UCSD-AML1 (cell line): Measurements from ENCODE around the gene ADAM10.

ENCODE experiments used
- DNase-seq: peaks from one replicate; lab custom pipeline; 2025; ENCODE audit not compliant: unreplicated experiment; lab: John Stamatoyannopoulos, UW

Gene ADAM10

GRCh38 chr15:58726867-58727266, 22.6 kb downstream of the ADAM10 start:
- DNase-seq, result no peak

GRCh38 chr15:58724466-58724865, 25.0 kb downstream of the ADAM10 start:
- DNase-seq, result no peak

GRCh38 chr15:58717357-58717756, 32.1 kb downstream of the ADAM10 start:
- DNase-seq, result no peak

GRCh38 chr15:58716027-58716426, 33.5 kb downstream of the ADAM10 start:
- DNase-seq, result no peak

- DNase-seq, result no peak
These were observed 34.1 kb downstream of the ADAM10 start for GRCh38 chr15:58715266-58715917.

- DNase-seq, result no peak
These were observed 38.8 kb downstream of the ADAM10 start for GRCh38 chr15:58710701-58711100.

GRCh38 chr15:58707397-58707796, 42.1 kb downstream of the ADAM10 start:
- DNase-seq, result no peak

GRCh38 chr15:58705105-58705504, 44.4 kb downstream of the ADAM10 start:
- DNase-seq, result no peak

- DNase-seq, result no peak
These were observed 45.2 kb downstream of the ADAM10 start for GRCh38 chr15:58704155-58704865.

GRCh38 chr15:58703610-58704009, 45.9 kb downstream of the ADAM10 start:
- no peak for DNase-seq

GRCh38 chr15:58702233-58702632, 47.3 kb downstream of the ADAM10 start:
- DNase-seq, result no peak

- DNase-seq, result no peak
These were observed 48.1 kb downstream of the ADAM10 start for GRCh38 chr15:58701376-58701775.

GRCh38 chr15:58699769-58700168, 49.7 kb downstream of the ADAM10 start:
- no peak for DNase-seq

- DNase-seq, result no peak
These were observed 50.4 kb downstream of the ADAM10 start for GRCh38 chr15:58698887-58699641.

- no peak for DNase-seq
These were observed 52.3 kb downstream of the ADAM10 start for GRCh38 chr15:58697220-58697619.

GRCh38 chr15:58696738-58697137, 52.8 kb downstream of the ADAM10 start:
- DNase-seq, result no peak

GRCh38 chr15:58694641-58695398, 54.7 kb downstream of the ADAM10 start:
- DNase-seq, result no peak

GRCh38 chr15:58690703-58691102, 58.8 kb downstream of the ADAM10 start:
- DNase-seq, result no peak

GRCh38 chr15:58689646-58690045, 59.9 kb downstream of the ADAM10 start:
- no peak for DNase-seq

GRCh38 chr15:58686286-58686685, 63.2 kb downstream of the ADAM10 start:
- no peak for DNase-seq

- DNase-seq, result no peak
These were observed 64.8 kb downstream of the ADAM10 start for GRCh38 chr15:58684751-58685150.
